ENCODE measurements around the gene PREP. TPM values are rescaled to one million over a fixed set of nuclear protein-coding genes. Genes with fewer than 3 reads are reported as not detected.

PREP gene
- polyA plus RNA-seq, 1 of the 3 experiments (the other 2 are of a cell fraction): 20.9 TPM

DNA sequence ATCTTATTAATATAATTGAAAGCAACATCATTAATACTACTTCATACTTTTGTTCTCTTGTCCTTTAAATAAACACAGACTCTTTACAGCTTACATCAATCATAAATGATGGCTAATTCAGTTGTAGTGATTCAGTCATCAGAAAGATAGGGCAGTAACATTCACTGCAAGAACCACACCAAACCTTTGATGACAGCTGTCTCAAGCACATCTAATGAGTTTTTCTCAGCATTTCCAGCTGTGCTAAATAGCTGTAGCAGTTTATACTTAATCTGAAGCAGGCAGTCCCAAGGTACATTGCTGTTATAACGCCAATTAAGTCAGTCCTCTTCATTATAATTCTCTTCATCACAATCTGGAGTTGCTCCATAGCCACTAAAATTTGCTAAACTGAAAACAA lies 45.7 kb downstream of the PREP start:
- no peak for DNase-seq
- H3K4me1 ChIP-seq (ENCODE audit: control insufficient read depth in 1 of 2, insufficient read depth in 2 of 2, low read depth in 1 of 2, low read length in 1 of 2): peaks cover 4 to 8% of the 10 kb centered on the region in 2 experiments; a peak in 3 of 4 replicates
- H3F3A ChIP-seq (replicated peaks; ENCODE audit: insufficient read depth): no peaks in the 10 kb centered on the region
- H2AFZ ChIP-seq (ENCODE audit: low read depth): no peak overlapping the region
- no peaks in the 10 kb centered on the region for H3K9me2 ChIP-seq
- no peak overlapping the region for H3K4me2 ChIP-seq
- CTCF ChIA-PET: interaction anchor here (0.7 to 1.4 kb wide), 2 partner anchors 10 to 269 kb away, joined by 3 to 7 read pairs; no protein-coding TSS in a partner anchor
- H3K27ac ChIP-seq (ENCODE audit: low read depth in 2 of 2, low read length in 1 of 2): peak overlapping the region in 1 of 2 experiments; percentile 25; a peak in 2 of 4 replicates
- peaks cover 34 to 49% of the 10 kb centered on the region in 2 experiments for H3K36me3 ChIP-seq (replicated peaks in 1 of 2; ENCODE audit: control insufficient read depth in 1 of 2, insufficient read depth in 2 of 2, low read length in 1 of 2)
- POLR2A ChIA-PET: no interaction called here
- no peaks in the 10 kb centered on the region for H4K20me1 ChIP-seq (ENCODE audit: insufficient read depth)
- H3K79me2 ChIP-seq (ENCODE audit: insufficient read depth): no peaks in the 10 kb centered on the region
- H3K9ac ChIP-seq: no peak overlapping the region
- no peak for TF ChIP-seq TCF12 (IDR thresholded peaks at IDR 0.05)
- no peak for TF ChIP-seq POLR2AphosphoS5 (IDR thresholded peaks at IDR 0.05; ENCODE audit: low read depth, low read length)
- H3K9me3 ChIP-seq: no peaks in the 10 kb centered on the region
- no peaks in the 10 kb centered on the region for H3K27me3 ChIP-seq (ENCODE audit: insufficient read depth)
- H3K4me3 ChIP-seq (ENCODE audit: low read depth in 2 of 2, low read length in 1 of 2): no peak overlapping the region
- 94% methylated on average over 1 of the region's 1 CpG for WGBS (ENCODE audit: low lambda C conversion rate)

DNA sequence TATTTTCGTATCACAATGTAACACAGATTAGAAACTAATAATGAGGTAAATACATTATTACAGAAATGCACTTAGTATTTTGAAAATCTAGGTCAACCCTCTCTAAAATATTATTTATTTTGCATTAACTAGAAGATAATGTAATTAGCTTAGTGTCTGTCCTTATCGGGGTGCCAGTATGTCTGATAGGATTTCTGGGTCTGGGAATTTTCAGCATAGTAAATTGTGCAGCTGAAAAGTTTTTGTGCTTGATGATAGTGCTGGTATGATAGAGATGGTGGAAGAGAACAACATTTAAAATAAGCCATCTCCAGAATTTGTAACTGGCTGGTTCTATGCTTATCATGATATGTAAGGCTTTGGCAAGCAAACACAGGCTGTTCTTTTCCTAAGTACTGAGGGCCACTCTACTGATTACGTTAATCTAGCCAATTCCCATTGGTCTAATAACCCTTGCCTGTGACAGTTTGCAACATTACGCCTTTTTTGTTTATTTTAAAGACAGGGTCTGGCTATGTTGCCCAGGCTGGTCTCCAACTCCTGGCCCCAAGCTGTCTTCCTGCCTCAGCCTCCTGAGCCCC lies 50.8 kb downstream of the PREP start:
- POLR2A ChIA-PET: no interaction called here
- CTCF ChIA-PET: interaction anchor here (0.9 kb wide), 1 partner anchor 11 kb away, joined by 4 read pairs; no protein-coding TSS in a partner anchor
- Histone ChIP-seq H3F3A (replicated peaks; ENCODE audit: insufficient read depth) (no peaks in the 10 kb centered on the region), H3K79me2 (ENCODE audit: insufficient read depth) (no peaks in the 10 kb centered on the region), H3K9me2 (no peaks in the 10 kb centered on the region), H3K4me3 (ENCODE audit: low read depth in 2 of 2, low read length in 1 of 2) (no peak overlapping the region), H3K36me3 (replicated peaks in 1 of 2; ENCODE audit: control insufficient read depth in 1 of 2, insufficient read depth in 2 of 2, low read length in 1 of 2) (peaks cover 49 to 53% of the 10 kb centered on the region in 2 experiments), H4K20me1 (ENCODE audit: insufficient read depth) (no peaks in the 10 kb centered on the region), H3K4me1 (ENCODE audit: control insufficient read depth in 1 of 2, insufficient read depth in 2 of 2, low read depth in 1 of 2, low read length in 1 of 2) (peaks cover 0 to 4% of the 10 kb centered on the region in 2 experiments; a peak in 2 of 4 replicates), H3K27ac (ENCODE audit: low read depth in 2 of 2, low read length in 1 of 2) (peak overlapping the region in 1 of 2 experiments; percentile 85; a peak in 2 of 4 replicates), H3K27me3 (ENCODE audit: insufficient read depth) (no peaks in the 10 kb centered on the region), H2AFZ (ENCODE audit: low read depth) (no peak overlapping the region), H3K4me2 (no peak overlapping the region), H3K9me3 (no peaks in the 10 kb centered on the region), H3K9ac (no peak overlapping the region)
- peak; percentile 13 for DNase-seq
- whole genome bisulfite sequencing (ENCODE audit: low lambda C conversion rate): 74% methylated on average over 4 of the region's 4 CpGs
- TF ChIP-seq EZH2phosphoT487 (IDR thresholded peaks at IDR 0.05; ENCODE audit: borderline replicate concordance, low read depth): no peak
- 0 out of 2 replicates have a peak, but pooled peaks have one; percentile 12 for TF ChIP-seq TEAD4 (IDR thresholded peaks at IDR 0.05; ENCODE audit: borderline replicate concordance, insufficient read depth)
- no peak for TF ChIP-seq NFIC (IDR thresholded peaks at IDR 0.05; ENCODE audit: borderline replicate concordance)
- 0 out of 2 replicates have a peak, but pooled peaks have one; percentile 53 for TF ChIP-seq RCOR1 (IDR thresholded peaks at IDR 0.05; ENCODE audit: low read length)
- TF ChIP-seq EP300 (IDR thresholded peaks at IDR 0.05; ENCODE audit: borderline replicate concordance in 1 of 2, low read depth in 1 of 2, low read length in 1 of 2): peak in 1 of 2 experiments; percentile 66; a peak in 2 of 4 replicates
- no peak for TF ChIP-seq FOXJ3 (CRISPR knock-in tag; IDR thresholded peaks at IDR 0.05)

DNA sequence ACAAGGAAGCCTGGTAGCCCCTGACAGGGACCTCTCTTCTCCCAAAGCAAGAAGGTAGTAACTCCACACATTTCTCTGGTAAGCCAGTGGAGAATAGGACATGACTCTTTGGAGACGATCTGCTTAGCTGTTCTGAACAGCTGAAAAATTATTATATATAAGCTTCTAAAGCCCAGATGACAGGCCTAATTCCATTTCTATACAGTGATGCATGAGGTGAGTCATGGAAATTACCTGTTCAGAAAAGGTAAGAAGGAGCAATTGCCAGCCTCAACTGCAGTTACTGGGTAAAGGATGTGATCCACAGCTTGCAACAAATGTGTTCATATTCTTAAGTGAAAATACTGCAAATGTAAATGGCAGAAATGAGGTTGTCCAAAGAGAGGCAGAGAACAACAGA lies 54.0 kb downstream of the PREP start:
- POLR2A ChIA-PET: no interaction called here
- CTCF ChIA-PET: interaction anchor here (1.2 to 1.7 kb wide), 2 partner anchors 15 to 30 kb away, joined by 3 to 7 read pairs; no protein-coding TSS in a partner anchor
- 95% methylated on average over 1 of the region's 1 CpG for WGBS (ENCODE audit: low lambda C conversion rate)

More for the DNA sequence above, 54.0 kb downstream of the PREP start:
- DNase-seq: no peak
- Histone ChIP-seq H3K9ac (no peak overlapping the region), H3K9me3 (no peaks in the 10 kb centered on the region), H3K9me2 (no peaks in the 10 kb centered on the region), H3K27me3 (ENCODE audit: insufficient read depth) (no peaks in the 10 kb centered on the region), H3K4me2 (no peak overlapping the region), H3F3A (replicated peaks; ENCODE audit: insufficient read depth) (peaks cover 22% of the 10 kb centered on the region), H3K4me3 (ENCODE audit: low read depth in 2 of 2, low read length in 1 of 2) (no peak overlapping the region), H3K4me1 (ENCODE audit: control insufficient read depth in 1 of 2, insufficient read depth in 2 of 2, low read depth in 1 of 2, low read length in 1 of 2) (peaks cover 10 to 18% of the 10 kb centered on the region in 2 experiments), H3K36me3 (replicated peaks in 1 of 2; ENCODE audit: control insufficient read depth in 1 of 2, insufficient read depth in 2 of 2, low read length in 1 of 2) (peaks cover 35 to 44% of the 10 kb centered on the region in 2 experiments), H3K79me2 (ENCODE audit: insufficient read depth) (no peaks in the 10 kb centered on the region), H3K27ac (ENCODE audit: low read depth in 2 of 2, low read length in 1 of 2) (no peak overlapping the region), H4K20me1 (ENCODE audit: insufficient read depth) (no peaks in the 10 kb centered on the region), H2AFZ (ENCODE audit: low read depth) (no peak overlapping the region)
- no peak for TF ChIP-seq GATA2 (CRISPR knock-in tag; IDR thresholded peaks at IDR 0.05)
- no peak for TF ChIP-seq EZH2phosphoT487 (IDR thresholded peaks at IDR 0.05; ENCODE audit: borderline replicate concordance, low read depth)
- TF ChIP-seq RAD21 (IDR thresholded peaks at IDR 0.05; ENCODE audit: low read length): no peak

All from SK-N-SH (cell line).